ENCODE results near the gene TIMM10.
A peak's percentile ranks its signal among the peaks of the same experiment; 100 is the strongest.

The TIMM10 gene

GRCh38 chr11:57552479-57552878 is 21.9 kb upstream of the TIMM10 start:
- Histone ChIP-seq H2BK12ac (ENCODE audit: low read length in 2 of 2) (no peak overlapping the region), H3K4me3 (ENCODE audit: insufficient read depth in 1 of 2, low read depth in 1 of 2, low read length in 2 of 2) (no peak overlapping the region), H3K9me3 (ENCODE audit: control insufficient read depth, low read length) (no peaks in the 10 kb centered on the region), H3K9ac (ENCODE audit: low read length) (peak overlapping the region; percentile 11), H2AFZ (ENCODE audit: low read depth, low read length) (no peak overlapping the region), H3K4me2 (ENCODE audit: low read length, poor library complexity, severe bottlenecking) (no peak overlapping the region), H2BK5ac (ENCODE audit: low read depth, low read length, poor library complexity, severe bottlenecking) (no peak overlapping the region), H4K8ac (ENCODE audit: low read length) (no peak overlapping the region), H3K79me1 (replicated peaks; ENCODE audit: low read length, poor library complexity, severe bottlenecking) (no peaks in the 10 kb centered on the region), H3K18ac (ENCODE audit: low read depth in 1 of 2, low read length in 2 of 2) (no peak overlapping the region), H3K4ac (ENCODE audit: low read depth in 1 of 2, low read length in 2 of 2) (no peak overlapping the region), H2AK5ac (ENCODE audit: low read length, severe bottlenecking) (no peak overlapping the region), H3K4me1 (ENCODE audit: control insufficient read depth, insufficient read depth, low read depth, low read length) (peaks cover under 1% of the 10 kb centered on the region), H4K91ac (ENCODE audit: low read length) (no peak overlapping the region), H3K23ac (ENCODE audit: low read length in 2 of 2) (no peak overlapping the region), H3K14ac (ENCODE audit: low read length in 2 of 2) (no peak overlapping the region), H3K27ac (ENCODE audit: low read length, poor library complexity, severe bottlenecking) (no peak overlapping the region), H2BK15ac (ENCODE audit: low read depth, poor library complexity, severe bottlenecking) (no peak overlapping the region), H3K36me3 (ENCODE audit: control insufficient read depth in 1 of 2, insufficient read depth in 2 of 2, low read depth in 1 of 2, low read length in 2 of 2) (peaks cover 53 to 93% of the 10 kb centered on the region in 2 experiments), H3K27me3 (ENCODE audit: control insufficient read depth in 1 of 2, insufficient read depth in 1 of 2, low read length in 2 of 2) (no peaks in the 10 kb centered on the region), H2BK120ac (ENCODE audit: low read depth, low read length) (no peak overlapping the region)
- 74% methylated on average over 5 of the region's 5 CpGs for WGBS
- DNase-seq: no peak

- no peak for DNase-seq
- no peak overlapping the region for H2AFZ ChIP-seq (ENCODE audit: low read depth, low read length)
- H3K9me3 ChIP-seq (ENCODE audit: control insufficient read depth, low read length): no peaks in the 10 kb centered on the region
- H4K91ac ChIP-seq (ENCODE audit: low read length): no peak overlapping the region
- no peak overlapping the region for H3K14ac ChIP-seq (ENCODE audit: low read length in 2 of 2)
- H2BK12ac ChIP-seq (ENCODE audit: low read length in 2 of 2): no peak overlapping the region
- H3K27ac ChIP-seq (ENCODE audit: low read length, poor library complexity, severe bottlenecking): no peak overlapping the region
- no peak overlapping the region for H3K9ac ChIP-seq (ENCODE audit: low read length)
- H3K23ac ChIP-seq (ENCODE audit: low read length in 2 of 2): no peak overlapping the region
- no peak overlapping the region for H2AK5ac ChIP-seq (ENCODE audit: low read length, severe bottlenecking)
- no peak overlapping the region for H3K18ac ChIP-seq (ENCODE audit: low read depth in 1 of 2, low read length in 2 of 2)
- H3K4ac ChIP-seq (ENCODE audit: low read depth in 1 of 2, low read length in 2 of 2): no peak overlapping the region
- H3K4me3 ChIP-seq (ENCODE audit: insufficient read depth in 1 of 2, low read depth in 1 of 2, low read length in 2 of 2): no peak overlapping the region
- H3K4me2 ChIP-seq (ENCODE audit: low read length, poor library complexity, severe bottlenecking): no peak overlapping the region
- H3K79me1 ChIP-seq (replicated peaks; ENCODE audit: low read length, poor library complexity, severe bottlenecking): no peaks in the 10 kb centered on the region
- peaks cover 2% of the 10 kb centered on the region for H3K4me1 ChIP-seq (ENCODE audit: control insufficient read depth, insufficient read depth, low read depth, low read length)
- no peak overlapping the region for H2BK15ac ChIP-seq (ENCODE audit: low read depth, poor library complexity, severe bottlenecking)
- no peak overlapping the region for H2BK5ac ChIP-seq (ENCODE audit: low read depth, low read length, poor library complexity, severe bottlenecking)
- no peaks in the 10 kb centered on the region for H3K27me3 ChIP-seq (ENCODE audit: control insufficient read depth in 1 of 2, insufficient read depth in 1 of 2, low read length in 2 of 2)
- 94% methylated on average over 4 of the region's 4 CpGs for WGBS
- peaks cover 51 to 92% of the 10 kb centered on the region in 2 experiments for H3K36me3 ChIP-seq (ENCODE audit: control insufficient read depth in 1 of 2, insufficient read depth in 2 of 2, low read depth in 1 of 2, low read length in 2 of 2)
- no peak overlapping the region for H2BK120ac ChIP-seq (ENCODE audit: low read depth, low read length)
- H4K8ac ChIP-seq (ENCODE audit: low read length): no peak overlapping the region
These were observed 21.4 kb upstream of the TIMM10 start for GRCh38 chr11:57551941-57552340.

DNA sequence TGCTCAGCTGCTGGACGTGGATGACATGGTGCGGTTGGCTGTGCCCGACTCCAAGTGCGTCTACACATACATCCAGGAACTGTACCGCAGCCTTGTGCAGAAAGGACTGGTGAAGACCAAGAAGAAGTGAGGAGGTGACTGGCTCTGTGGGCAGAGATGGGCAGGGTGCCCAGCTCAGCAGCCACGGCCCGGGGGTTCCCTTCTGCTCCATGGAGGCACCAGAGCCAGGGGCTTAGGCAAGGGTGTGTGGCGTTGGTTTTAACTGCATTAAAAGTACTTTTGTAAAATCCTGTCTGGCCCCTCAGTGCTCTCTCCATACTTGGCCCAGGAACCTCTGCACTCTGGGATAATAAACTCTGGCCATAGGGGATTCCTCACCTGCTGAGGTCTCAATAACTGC is 19.4 kb upstream of the TIMM10 start:
- Histone ChIP-seq H4K8ac (ENCODE audit: low read length) (no peak overlapping the region), H3K27me3 (ENCODE audit: control insufficient read depth in 1 of 2, insufficient read depth in 1 of 2, low read length in 2 of 2) (no peaks in the 10 kb centered on the region), H3K23ac (ENCODE audit: low read length in 2 of 2) (no peak overlapping the region), H3K9ac (ENCODE audit: low read length) (no peak overlapping the region), H3K36me3 (ENCODE audit: control insufficient read depth in 1 of 2, insufficient read depth in 2 of 2, low read depth in 1 of 2, low read length in 2 of 2) (peaks cover 44 to 79% of the 10 kb centered on the region in 2 experiments), H4K91ac (ENCODE audit: low read length) (no peak overlapping the region), H3K18ac (ENCODE audit: low read depth in 1 of 2, low read length in 2 of 2) (no peak overlapping the region), H2AFZ (ENCODE audit: low read depth, low read length) (no peak overlapping the region), H2BK120ac (ENCODE audit: low read depth, low read length) (no peak overlapping the region), H3K4me1 (ENCODE audit: control insufficient read depth, insufficient read depth, low read depth, low read length) (peaks cover 2% of the 10 kb centered on the region), H3K4me3 (ENCODE audit: insufficient read depth in 1 of 2, low read depth in 1 of 2, low read length in 2 of 2) (no peak overlapping the region), H3K4ac (ENCODE audit: low read depth in 1 of 2, low read length in 2 of 2) (no peak overlapping the region), H3K27ac (ENCODE audit: low read length, poor library complexity, severe bottlenecking) (no peak overlapping the region), H2BK12ac (ENCODE audit: low read length in 2 of 2) (no peak overlapping the region), H3K9me3 (ENCODE audit: control insufficient read depth, low read length) (no peaks in the 10 kb centered on the region), H2BK15ac (ENCODE audit: low read depth, poor library complexity, severe bottlenecking) (no peak overlapping the region), H3K4me2 (ENCODE audit: low read length, poor library complexity, severe bottlenecking) (no peak overlapping the region), H3K79me1 (replicated peaks; ENCODE audit: low read length, poor library complexity, severe bottlenecking) (no peaks in the 10 kb centered on the region), H2AK5ac (ENCODE audit: low read length, severe bottlenecking) (no peak overlapping the region), H3K14ac (ENCODE audit: low read length in 2 of 2) (no peak overlapping the region), H2BK5ac (ENCODE audit: low read depth, low read length, poor library complexity, severe bottlenecking) (no peak overlapping the region)
- 95% methylated on average over 8 of the region's 8 CpGs for WGBS
- DNase-seq: no peak

DNA sequence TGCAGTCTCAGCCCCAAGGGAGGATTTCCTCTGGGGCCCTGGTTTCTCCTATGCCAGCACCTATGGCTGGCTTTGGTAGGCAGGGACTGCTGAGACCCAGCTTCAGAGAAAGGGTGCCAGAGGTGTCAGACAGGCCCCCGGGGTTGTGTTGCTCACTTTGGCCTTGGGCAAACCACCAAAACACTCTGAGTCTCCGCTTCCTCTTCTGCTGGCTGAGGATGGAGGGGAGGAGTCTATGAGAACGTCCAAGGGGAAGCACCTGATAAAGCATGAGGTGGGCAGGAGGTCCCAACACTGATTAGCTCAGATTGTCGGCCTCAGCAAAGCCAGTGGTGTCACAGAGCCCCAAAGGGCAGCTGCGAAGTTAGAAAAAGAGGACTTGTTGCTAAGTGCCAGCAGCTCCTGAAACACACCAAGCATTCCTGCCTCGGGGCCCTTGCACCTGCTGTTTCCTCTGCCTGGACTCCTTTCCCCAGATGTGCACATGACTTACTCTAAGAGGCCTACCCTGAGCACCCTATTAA is 17.4 kb upstream of the TIMM10 start:
- Histone ChIP-seq H4K91ac (ENCODE audit: low read length) (no peak overlapping the region), H3K18ac (ENCODE audit: low read depth in 1 of 2, low read length in 2 of 2) (no peak overlapping the region), H2BK120ac (ENCODE audit: low read depth, low read length) (no peak overlapping the region), H2AFZ (ENCODE audit: low read depth, low read length) (no peak overlapping the region), H3K36me3 (ENCODE audit: control insufficient read depth in 1 of 2, insufficient read depth in 2 of 2, low read depth in 1 of 2, low read length in 2 of 2) (peaks cover 27 to 58% of the 10 kb centered on the region in 2 experiments), H3K14ac (ENCODE audit: low read length in 2 of 2) (no peak overlapping the region), H3K27me3 (ENCODE audit: control insufficient read depth in 1 of 2, insufficient read depth in 1 of 2, low read length in 2 of 2) (peaks cover 2 to 9% of the 10 kb centered on the region in 2 experiments), H3K9ac (ENCODE audit: low read length) (peak overlapping the region; percentile 43), H3K9me3 (ENCODE audit: control insufficient read depth, low read length) (no peaks in the 10 kb centered on the region), H2BK12ac (ENCODE audit: low read length in 2 of 2) (no peak overlapping the region), H2AK5ac (ENCODE audit: low read length, severe bottlenecking) (no peak overlapping the region), H2BK15ac (ENCODE audit: low read depth, poor library complexity, severe bottlenecking) (no peak overlapping the region), H3K4me3 (ENCODE audit: insufficient read depth in 1 of 2, low read depth in 1 of 2, low read length in 2 of 2) (no peak overlapping the region), H3K4ac (ENCODE audit: low read depth in 1 of 2, low read length in 2 of 2) (no peak overlapping the region), H3K4me1 (ENCODE audit: control insufficient read depth, insufficient read depth, low read depth, low read length) (peaks cover 2% of the 10 kb centered on the region), H3K27ac (ENCODE audit: low read length, poor library complexity, severe bottlenecking) (no peak overlapping the region), H3K4me2 (ENCODE audit: low read length, poor library complexity, severe bottlenecking) (no peak overlapping the region), H4K8ac (ENCODE audit: low read length) (no peak overlapping the region), H2BK5ac (ENCODE audit: low read depth, low read length, poor library complexity, severe bottlenecking) (no peak overlapping the region), H3K79me1 (replicated peaks; ENCODE audit: low read length, poor library complexity, severe bottlenecking) (no peaks in the 10 kb centered on the region), H3K23ac (ENCODE audit: low read length in 2 of 2) (no peak overlapping the region)
- 88% methylated on average over 6 of the region's 6 CpGs for WGBS
- DNase-seq: no peak

Measured in mesenchymal stem cell (in vitro differentiated cells and primary cell).